ENCODE measurements around the gene CDK2AP2.

Gene CDK2AP2

DNA sequence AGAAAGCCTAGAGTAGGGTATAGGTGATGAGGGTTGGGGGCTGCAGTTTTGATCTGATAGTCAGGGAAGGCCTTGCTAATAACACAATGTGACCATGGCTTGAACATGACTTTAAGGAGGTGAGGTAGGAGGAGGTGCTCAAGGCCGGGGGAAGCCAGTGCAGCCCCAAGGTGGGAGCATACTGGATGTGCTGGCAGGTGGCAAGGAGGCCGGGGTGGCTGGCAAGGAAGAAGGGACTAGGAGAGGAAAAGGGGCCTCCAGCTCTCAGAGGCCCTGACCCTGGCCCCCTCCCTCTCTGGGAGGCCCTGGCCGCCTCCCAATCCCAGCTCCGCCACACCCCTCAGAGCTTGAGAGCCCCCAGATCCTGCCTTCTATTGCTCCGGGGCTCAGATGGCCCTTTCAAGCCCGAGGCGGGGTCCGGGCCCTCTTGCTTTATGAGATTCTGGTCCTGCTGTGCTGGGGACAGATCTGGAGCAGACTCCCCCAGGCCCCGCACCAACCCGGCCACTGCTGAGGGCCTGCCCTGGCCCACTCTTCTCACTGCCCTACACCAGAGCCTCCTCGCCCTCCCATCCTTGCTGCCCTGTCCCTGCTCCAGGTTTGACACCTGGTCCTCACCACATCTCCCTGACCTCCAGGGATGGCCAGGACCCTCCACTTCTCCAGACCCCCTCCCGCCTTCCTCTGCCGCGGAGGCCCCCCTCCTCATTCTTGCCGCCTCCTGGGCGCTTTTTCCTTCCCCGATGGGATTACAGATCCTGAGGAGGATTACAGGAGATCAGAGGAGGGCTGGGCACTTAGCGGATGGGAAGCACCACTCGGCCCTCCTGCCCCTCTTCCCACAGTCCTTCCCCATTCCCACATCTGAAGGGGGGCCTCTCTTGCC lies 4.6 kb downstream of the CDK2AP2 start:
- DNase-seq, result no peak

DNA sequence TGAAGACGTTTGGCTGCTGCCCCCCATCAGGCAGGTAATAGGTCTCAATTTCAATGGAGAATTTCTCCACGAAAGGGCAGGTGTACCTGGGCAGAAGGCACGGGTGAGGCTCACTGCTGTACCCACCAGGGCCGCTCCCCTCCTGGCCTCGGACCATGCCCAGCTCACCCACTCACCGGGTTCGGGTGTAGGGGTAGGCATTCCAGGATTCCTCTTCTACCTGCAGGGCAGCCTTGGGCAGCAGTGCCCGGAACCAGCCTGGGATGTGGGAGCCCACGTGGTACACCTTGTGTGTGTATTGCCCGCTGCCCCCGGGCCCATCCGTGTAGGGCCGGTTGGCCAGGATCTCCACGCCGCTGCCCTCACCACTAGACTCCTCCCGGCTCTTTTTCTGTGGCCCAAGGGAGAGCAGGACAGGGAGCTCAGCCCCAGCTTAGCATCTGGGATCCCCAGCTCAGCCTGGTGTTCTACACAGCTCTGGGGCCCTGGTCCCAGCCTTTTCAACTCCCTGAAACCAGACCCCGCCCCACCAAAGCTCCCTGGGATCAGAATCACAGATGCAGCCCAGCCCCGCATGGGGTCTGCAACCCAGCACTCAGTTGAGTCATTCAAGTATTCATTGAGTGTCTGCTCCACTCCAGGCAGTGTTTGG lies 5.5 kb downstream of the CDK2AP2 start:
- no peak for DNase-seq

DNA sequence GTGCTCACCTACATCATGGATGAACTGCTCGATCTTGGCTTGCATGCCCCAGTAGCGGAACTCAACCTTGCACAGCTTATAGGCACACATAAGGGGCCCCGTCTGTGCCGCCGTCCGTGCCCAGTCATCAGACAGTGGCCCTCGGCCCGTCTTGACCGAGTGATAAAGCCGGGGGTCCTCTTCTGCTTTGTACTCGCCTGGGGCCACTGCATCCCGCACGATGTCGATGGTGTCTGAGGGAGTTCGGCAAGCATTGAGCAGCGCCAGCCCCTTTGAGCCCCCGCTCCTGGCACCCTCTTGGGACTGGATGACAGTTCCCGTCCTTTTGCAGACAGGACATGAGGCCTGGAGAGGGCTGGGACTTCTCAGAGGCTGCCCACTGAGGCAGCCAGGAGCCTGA lies 6.1 kb downstream of the CDK2AP2 start:
- DNase-seq, result no peak

DNA sequence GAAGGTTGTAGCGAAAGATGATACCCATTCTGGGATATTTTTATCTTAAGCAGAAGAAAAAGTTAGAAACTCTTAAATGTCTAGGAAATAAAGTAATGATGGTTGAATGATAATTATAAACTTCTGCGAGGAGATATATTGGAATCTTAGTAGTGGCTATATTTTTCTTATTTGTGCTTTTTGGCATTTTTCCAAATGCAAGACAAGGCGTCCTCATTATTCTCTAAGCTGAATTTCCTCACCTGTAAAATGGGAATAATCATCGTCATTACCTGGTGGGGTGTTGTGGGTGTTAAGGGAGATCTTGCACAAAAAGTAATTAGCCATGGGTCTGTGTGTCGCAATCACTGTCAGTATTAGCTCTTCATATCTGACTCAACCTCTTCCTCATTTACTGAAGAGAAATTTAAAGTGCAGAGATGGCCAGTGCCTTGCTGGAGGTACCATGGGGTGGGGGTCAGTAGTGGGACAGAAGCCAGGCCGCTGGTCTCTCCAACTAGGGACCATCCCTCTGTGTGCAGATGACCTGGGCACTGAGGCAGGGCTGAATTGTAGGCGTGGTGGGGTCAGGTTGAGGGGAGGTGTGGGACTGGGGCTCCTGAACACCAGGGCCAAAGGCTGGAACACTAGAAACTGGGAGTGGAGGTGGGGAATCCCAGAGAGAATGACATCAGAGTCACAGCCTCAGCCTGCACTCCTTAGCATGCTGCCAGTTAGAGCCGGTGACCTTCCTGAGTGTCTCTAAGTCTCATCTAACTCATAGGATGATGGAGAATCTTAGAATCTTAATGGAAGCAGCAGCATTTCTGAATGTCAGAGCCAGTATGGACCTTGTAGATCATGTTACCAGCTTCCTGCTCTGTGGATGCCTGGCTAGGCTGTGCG lies 6.9 kb downstream of the CDK2AP2 start:
- no peak for DNase-seq

DNA sequence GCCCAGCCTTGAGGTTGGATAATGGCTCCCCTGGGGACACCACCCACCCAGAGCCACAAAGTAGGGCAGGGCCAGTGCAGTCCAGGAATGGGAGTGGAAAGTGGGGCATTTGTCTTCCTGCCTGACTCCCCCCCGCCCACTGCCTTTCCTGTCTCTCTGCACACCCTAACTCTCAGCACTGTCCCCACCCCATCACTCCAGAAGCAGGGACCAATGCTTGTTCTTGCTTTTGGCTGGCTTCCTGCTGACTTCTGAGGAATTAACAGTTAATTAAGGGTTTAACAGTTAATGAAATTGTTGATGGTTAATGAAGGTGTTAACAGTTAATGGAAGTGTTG lies 7.5 kb downstream of the CDK2AP2 start:
- no peak for DNase-seq

DNA sequence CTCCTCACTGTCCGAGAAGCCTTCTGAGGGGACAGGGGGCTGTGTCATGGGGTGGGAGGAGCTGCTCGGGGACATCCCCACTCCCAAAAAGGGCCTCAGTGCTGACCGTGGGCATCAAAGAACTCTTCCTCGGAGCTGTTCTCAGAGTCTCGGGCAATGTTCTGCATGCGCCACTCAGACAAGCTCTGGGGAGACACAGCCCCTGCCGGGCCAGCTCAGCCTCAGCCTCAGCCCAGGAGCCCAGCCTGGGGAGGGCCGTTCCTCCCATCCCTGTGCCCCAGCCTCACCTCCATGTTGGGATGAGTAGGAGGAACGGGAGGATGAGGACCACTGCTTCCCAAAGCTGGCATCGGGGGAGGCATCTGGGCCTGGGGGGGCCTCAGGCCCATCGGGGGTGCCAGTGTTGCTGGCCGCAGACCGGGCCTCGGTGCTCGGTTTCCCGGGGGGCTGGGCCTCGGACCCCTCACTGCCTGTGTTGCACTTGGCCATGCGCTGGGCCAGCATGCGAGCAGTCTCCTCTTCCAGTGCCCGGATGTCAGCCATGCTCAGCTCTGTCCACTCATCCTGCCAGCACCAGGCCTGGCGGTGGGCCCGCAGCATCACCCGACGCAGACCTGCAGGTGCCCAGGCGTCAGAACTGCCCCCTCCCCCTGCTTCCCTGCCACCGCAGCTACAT lies 8.0 kb downstream of the CDK2AP2 start:
- no peak for DNase-seq

DNA sequence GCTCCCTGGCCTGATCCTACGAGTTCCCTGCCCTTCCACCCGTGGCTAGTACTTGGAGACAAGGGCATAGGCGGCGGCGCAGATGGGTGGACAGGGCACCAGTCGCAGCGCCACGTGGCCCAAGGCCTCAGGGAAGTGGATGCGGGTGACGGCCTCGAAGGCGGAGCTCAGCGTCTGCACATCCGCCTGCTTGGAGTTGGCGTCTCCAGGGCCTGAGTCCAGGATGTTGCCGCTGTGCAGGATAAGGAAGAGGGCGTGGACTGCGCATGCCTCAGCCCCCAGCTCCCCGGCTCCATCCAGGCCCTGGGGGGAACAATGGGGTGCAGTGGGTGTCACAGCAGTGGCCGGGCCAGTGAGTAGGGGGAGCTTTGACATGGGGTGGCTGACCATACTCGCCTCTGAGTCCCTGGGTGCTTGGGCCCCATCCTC lies 9.4 kb downstream of the CDK2AP2 start:
- DNase-seq, result no peak

DNA sequence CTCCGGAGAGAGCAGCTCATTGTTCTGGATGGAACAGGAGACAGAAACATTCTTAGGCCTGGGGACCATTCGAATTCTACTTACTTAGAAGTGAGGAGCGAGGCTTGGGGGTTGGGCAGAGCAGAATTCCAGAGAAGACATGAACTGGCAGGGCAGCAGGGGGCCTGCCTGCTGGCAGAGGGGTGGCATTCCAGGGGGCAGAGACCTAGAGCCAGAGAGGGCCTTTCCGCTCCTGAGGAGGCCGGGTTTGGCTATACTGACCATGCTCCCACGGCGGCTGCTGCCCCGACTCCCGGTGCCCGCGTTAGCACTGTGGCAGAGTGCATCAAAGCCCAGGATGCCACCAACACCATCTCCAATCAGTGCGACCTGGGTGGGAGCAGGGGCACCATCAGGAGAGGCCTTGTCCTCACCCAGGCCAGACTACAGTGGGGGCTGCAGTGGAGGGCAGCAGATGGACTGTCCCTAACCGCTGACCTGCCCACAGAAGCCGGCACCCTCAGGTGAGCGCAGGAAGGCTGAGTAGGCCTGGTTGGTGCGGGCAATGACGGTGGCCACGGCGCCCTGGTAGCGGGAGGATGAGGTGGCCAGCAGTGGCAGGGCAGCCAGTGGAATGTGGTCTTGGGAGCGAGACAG lies 10.2 kb downstream of the CDK2AP2 start:
- no peak for DNase-seq

DNA sequence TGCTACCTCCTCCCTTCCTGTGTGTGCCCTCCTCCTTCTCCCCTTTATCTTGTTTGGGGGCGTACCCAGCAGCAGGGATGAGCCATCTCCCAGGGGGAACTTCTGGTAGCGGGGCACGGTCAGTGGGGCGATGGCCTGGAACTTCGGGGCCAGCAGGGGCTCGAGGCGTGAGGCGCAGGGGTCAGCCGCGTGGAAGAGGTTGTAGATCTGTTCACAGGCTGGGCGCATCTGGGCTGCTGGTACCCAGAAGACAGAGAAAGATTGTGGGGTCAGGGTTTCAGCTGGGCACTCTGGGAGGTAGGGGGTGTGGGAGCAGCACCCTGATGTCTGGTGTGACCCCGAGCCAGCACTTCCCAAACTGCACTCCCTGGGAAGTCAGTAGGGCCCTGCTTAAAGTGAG lies 11.8 kb downstream of the CDK2AP2 start:
- DNase-seq, result no peak

DNA sequence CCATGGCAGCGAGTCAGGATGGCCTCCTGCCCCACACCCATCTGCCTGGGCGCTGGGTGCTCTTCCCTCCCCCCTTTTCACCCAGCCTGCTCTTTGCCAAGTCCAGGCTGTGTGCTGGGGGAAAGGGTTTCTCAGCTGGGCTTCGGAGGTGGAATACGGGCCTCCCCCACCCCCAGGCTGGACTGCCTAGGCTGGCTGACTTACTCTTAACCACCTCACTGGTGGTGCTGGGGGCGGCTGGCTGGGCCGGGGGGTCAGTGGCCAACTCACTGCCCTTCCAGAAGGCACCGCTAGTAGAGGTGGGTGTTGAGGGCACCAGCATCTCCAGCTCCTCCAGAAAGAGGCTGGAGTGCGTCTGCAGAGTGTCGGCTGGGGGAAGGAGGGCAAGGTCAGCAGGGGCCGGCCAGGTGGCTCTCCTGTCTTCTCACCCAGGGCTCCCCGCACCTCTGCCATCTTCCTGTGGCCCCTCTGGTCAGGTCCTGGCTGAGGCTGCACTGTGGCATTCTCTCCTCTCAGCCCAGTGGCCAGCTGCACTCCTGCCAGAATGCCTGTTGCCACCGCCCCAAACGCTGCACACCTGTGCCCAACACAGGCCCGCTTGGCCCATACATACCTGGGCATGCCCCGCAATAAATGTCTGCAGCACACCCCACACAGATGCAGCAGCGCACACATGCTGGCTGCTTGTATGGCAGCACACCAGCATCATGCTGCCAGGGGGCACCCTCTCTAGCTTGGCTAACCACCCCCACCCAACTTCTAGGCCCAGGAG lies 12.5 kb downstream of the CDK2AP2 start:
- DNase-seq, result no peak

DNA sequence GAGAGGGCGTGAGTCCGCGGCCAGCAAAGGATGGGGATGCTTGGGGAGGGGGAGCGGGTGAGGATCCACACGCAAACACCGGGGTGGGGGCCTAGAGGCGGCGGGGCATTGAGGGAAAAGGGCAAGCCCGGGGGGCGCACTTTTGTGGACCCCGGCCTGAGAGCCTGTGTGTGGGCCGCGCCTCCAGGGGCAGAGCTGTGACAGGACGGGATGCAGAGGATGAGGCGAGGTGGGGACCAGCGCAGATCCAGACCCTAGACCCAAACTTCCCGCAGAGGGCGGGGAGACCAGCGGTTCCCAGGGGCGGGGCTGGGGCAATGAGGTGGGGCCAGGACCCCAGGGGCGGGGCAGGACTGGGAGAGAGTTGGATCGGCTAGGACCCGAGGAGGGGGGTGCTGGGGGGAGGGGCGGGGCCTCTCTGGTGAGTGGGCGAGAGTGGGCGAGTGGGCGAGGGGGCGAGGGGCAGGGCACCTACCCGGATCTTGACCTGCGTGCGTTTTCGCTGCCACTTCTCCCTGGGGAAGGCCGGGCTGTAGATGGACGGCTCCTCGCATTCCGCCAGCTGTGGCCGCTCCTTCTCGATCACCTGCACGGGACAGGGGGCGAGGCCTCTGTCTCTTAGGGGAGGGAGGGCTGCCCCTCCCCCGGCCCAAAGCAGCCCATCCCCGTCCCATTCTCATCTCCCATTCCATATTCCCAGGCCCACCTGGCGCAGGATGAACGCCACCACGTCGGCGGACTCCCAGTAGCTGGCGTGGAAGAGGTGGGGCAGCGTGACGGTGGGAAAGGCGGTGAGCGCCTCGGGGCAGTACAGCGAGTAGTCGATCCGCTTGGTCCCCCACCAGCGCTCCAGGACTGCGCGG lies 13.4 kb downstream of the CDK2AP2 start:
- DNase-seq, result no peak

DNA sequence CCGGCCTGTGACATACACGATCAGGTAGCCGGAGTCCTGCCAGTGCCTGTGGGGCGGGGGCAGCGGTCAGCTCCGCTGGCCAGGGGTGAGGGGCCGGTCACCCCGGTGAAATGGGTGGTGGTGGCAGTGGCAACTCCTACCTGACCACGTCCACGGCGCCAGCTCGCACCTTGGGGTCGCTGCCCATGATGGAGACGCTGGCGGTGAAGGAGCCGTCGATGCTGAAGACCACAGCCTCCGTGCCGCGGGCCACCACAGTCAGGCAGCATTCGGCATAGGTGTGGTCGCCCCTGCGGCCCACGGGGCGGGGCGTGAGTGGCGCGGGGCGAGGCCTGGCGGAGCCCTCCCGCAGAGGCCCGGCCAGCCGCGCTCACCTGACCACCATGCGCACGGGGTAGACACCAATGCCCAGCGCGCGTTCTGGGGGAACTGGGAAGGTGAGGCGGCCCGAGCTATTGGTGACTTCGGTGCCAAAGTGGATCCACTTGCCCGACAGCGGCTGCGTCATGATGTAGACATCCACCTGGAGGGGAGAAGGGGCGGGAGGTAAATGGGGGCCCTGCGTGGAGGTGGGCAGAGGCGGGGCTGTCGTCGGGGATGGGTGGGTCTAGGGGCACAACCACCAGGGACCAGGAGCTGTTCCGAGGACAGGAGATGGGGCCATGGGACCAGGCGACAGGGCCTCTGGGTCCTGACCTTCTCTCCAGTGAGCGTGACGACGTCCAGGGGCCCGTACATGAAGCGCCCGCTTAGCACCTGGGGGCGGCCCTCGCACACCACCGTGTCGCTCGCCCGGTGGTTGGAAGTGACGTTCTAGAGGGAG lies 14.2 kb downstream of the CDK2AP2 start:
- no peak for DNase-seq

DNA sequence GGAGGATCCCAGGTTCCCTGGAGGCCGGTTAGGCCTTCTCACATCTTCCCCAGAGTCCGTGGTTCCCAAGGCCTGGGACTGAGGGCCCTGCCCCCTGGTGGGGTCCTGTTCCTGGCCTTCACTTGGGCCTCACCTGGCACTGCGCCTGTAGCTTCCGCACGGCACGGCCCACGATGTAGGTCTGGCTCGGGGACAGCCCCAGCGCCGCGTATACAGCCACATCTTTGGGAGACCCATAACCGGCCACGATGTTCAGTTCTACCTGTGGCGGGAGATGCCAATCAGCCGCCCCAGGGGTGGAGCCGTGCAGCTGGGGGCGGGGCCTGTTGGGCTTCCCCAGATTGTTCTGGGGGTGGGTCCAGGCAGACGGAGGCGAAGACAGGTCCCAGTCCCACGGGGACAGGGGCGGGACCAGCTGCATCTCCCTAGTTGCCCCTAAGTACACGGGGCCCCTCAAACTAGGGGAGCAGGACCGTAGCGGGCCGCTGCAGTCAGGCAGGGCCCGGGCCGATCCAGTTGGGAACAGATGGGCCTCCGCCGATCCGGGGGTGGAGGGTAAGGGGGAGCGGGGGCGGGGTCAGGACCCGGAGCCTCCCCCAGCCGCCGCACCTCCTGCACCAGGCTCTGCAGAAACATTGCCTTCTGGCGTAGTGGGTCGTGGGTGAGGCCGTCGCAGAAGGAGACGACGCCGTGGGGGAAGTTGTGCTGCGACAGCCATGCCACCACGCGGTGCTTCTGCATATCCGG lies 15.0 kb downstream of the CDK2AP2 start:
- no peak for DNase-seq

DNA sequence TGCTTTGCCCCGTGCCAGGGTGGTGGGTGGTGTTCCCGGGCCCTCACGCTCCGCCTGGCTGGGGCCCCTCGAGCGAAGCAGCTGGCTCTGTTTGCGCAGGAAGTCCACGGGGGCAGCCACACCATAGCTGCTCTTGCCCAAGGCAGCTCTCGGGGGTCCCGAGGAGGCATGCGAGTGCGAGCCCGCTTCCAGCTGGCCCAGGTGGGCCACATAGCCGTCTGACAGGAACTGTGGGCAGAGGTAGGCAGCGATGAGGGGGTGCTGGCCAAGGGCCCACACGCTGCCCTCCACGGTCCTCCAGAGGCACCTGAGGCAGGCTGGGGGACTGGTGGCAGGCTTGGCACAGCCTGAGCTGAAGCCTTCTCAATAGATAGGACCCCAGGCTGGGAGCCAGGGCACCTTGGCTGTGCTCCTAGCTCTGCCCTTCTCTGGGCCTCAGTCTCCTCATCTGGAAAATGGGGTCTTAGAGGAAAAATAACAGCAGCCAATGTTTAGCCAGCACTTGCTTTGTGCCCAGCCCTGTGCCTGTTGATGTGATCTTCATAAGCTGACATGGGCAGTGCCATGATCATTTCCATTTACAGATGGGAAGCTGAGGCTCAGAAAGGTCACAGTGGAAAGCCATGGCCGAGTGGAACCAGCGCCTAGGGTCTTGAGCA lies 15.8 kb downstream of the CDK2AP2 start:
- DNase-seq, result no peak

DNA sequence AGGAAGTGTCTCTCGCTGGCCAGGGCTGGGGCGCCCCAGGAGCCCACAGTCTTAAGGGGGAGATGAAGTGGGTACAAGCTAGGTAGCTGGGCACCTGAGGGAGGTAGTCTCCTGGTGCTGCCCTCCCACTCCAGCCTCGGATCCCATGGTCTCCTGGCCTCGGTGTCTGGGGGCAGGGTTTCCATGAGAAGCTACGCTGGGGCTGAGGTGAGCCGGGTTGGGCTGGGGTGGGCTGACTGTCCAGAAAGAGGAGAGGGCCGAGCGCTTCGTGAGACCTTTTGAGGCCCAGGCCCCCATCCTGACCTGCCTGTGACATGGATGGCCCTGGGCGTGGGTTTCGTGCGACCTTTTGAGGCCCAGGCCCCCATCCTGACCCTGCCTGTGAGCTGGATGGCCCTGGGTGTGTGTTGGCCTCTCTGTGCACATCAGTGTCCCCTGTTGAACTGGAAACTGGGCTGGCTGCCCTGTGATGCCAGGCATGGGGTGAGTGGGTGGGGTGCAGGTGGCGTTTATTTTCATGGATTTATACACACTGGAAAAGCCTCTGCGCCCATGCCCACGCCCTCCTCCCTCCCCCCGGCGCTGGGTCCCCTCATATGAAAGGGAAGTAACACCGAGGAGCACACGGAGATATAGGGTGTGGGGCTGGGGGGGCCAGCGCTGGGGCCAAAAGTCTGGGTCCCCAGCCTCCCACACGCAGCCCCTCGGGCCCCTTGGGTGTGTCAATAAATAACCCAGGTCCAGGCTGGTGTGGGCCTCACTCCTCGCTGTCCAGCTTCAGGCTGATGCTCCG lies 16.5 kb downstream of the CDK2AP2 start:
- DNase-seq, result no peak

DNA sequence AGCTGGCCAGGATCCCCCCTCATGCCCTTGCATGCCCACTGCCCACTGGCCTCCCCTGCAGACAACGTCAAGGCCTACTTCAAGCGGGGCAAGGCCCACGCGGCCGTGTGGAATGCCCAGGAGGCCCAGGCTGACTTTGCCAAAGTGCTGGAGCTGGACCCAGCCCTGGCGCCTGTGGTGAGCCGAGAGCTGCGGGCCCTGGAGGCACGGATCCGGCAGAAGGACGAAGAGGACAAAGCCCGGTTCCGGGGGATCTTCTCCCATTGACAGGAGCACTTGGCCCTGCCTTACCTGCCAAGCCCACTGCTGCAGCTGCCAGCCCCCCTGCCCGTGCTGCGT lies 17.3 kb downstream of the CDK2AP2 start:
- DNase-seq, result no peak

DNA sequence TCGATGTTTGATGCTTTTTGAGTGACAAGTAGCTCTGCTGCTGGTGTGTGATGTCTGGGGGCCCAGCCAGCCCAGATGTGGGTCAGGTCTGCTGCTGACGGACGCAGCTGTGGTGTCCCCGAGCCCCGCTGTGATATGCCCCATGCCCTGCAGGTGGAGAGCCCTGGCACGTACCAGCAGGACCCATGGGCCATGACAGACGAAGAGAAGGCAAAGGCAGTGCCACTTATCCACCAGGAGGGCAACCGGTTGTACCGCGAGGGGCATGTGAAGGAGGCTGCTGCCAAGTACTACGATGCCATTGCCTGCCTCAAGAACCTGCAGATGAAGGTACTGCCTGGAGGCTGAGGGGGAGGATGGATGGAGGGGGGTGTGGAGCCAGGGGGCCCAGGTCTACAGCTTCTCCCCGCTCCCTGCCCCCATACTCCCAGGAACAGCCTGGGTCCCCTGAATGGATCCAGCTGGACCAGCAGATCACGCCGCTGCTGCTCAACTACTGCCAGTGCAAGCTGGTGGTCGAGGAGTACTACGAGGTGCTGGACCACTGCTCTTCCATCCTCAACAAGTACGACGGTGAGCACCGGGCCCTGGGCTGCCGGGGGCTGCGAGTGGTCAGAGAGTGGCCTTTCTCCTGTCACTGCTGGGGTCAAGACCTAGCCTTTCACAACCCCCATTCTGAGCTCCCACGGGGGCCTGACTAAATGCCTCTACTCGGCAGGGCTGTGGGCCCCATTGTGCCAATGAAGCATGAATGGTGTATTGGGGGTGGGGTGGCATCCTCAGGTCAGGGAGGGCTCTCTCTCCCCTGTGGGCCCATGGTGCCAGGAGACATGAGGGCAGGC lies 17.9 kb downstream of the CDK2AP2 start:
- DNase-seq, result no peak
